ENCODE data around the gene GRIN2D. TPM values are rescaled to one million over a fixed set of nuclear protein-coding genes. Genes with fewer than 3 reads are reported as not detected.

Gene GRIN2D
- total RNA-seq: 0.09 and 0.23 TPM in 2 replicates

GRCh38 chr19:48393559-48394330 is at the start of gene GRIN2D:
Gene GRIN2D, plus strand, starts transcription at chr19:48393668. Its CDS starts 4,725 bp downstream, at chr19:48398393.
- intact Hi-C loops (cut with micrococcal nuclease): loop anchor here (5.0 to 10.0 kb wide), 3 partner anchors 51 to 101 kb away; partner anchors contain the start of gene GRWD1

GRCh38 chr19:48344892-48345291 is 48.6 kb upstream of the GRIN2D start:
- intact Hi-C loops (cut with micrococcal nuclease): no loop called here

GRCh38 chr19:48346191-48346590 is 47.3 kb upstream of the GRIN2D start:
- intact Hi-C loops (cut with micrococcal nuclease): no loop called here

- intact Hi-C loops (cut with micrococcal nuclease): no loop called here
These were observed 45.4 kb upstream of the GRIN2D start for GRCh38 chr19:48348045-48348444.

- intact Hi-C loops (cut with micrococcal nuclease): no loop called here
These were observed 44.7 kb upstream of the GRIN2D start for GRCh38 chr19:48348737-48349136.

GRCh38 chr19:48350856-48351255 is 42.6 kb upstream of the GRIN2D start:
- intact Hi-C loops (cut with micrococcal nuclease): no loop called here

GRCh38 chr19:48351341-48351752 is 42.1 kb upstream of the GRIN2D start:
- intact Hi-C loops (cut with micrococcal nuclease): no loop called here

- intact Hi-C loops (cut with micrococcal nuclease): no loop called here
These were observed 39.8 kb upstream of the GRIN2D start for GRCh38 chr19:48353677-48354076.

- intact Hi-C loops (cut with micrococcal nuclease): no loop called here
These were observed 39.0 kb upstream of the GRIN2D start for GRCh38 chr19:48354332-48354992.

GRCh38 chr19:48355365-48355954 is 38.0 kb upstream of the GRIN2D start:
- intact Hi-C loops (cut with micrococcal nuclease): no loop called here

- intact Hi-C loops (cut with micrococcal nuclease): no loop called here
These were observed 34.3 kb upstream of the GRIN2D start for GRCh38 chr19:48359123-48359522.

- intact Hi-C loops (cut with micrococcal nuclease): loop anchor here (2.0 to 5.0 kb wide), 5 partner anchors 105 to 1505 kb away; partner anchors contain the start of genes CARD8, DBP, LMTK3 and RPL18
These were observed 31.6 kb upstream of the GRIN2D start for GRCh38 chr19:48361912-48362311.

- intact Hi-C loops (cut with micrococcal nuclease): loop anchor here (1.0 to 5.0 kb wide), 8 partner anchors 33 to 1506 kb away; partner anchors contain the start of genes CARD8, CYTH2, DBP and LMTK3
These were observed 30.6 kb upstream of the GRIN2D start for GRCh38 chr19:48362716-48363499.

GRCh38 chr19:48363500-48363809 is 30.0 kb upstream of the GRIN2D start:
- intact Hi-C loops (cut with micrococcal nuclease): loop anchor here (1.0 to 5.0 kb wide), 8 partner anchors 33 to 1506 kb away; partner anchors contain the start of genes CARD8, CYTH2, DBP and LMTK3

- intact Hi-C loops (cut with micrococcal nuclease): loop anchor here (1.0 to 5.0 kb wide), 10 partner anchors 34 to 1507 kb away; partner anchors contain the start of genes CARD8, CYTH2, DBP and GRWD1
These were observed 29.5 kb upstream of the GRIN2D start, which contains the start of the genes SYNGR4 and TMEM143 for GRCh38 chr19:48363810-48364597. Gene SYNGR4, plus strand, starts transcription at chr19:48364367. Its CDS starts 1,476 bp downstream, at chr19:48365843. Gene TMEM143, minus strand, starts transcription at chr19:48363940. Its CDS starts 20 bp downstream, at chr19:48363920.

- intact Hi-C loops (cut with micrococcal nuclease): loop anchor here (1.0 to 5.0 kb wide), 6 partner anchors 34 to 1507 kb away; partner anchors contain the start of genes CARD8, DBP, GRWD1 and LMTK3
These were observed 28.7 kb upstream of the GRIN2D start for GRCh38 chr19:48364598-48365348.

GRCh38 chr19:48365602-48366001 is 27.9 kb upstream of the GRIN2D start:
- intact Hi-C loops (cut with micrococcal nuclease): no loop called here

GRCh38 chr19:48367855-48368254 is 25.6 kb upstream of the GRIN2D start:
- intact Hi-C loops (cut with micrococcal nuclease): no loop called here

GRCh38 chr19:48368936-48369335 is 24.5 kb upstream of the GRIN2D start:
- intact Hi-C loops (cut with micrococcal nuclease): no loop called here
